ENCODE data around the gene PODXL.

DNA sequence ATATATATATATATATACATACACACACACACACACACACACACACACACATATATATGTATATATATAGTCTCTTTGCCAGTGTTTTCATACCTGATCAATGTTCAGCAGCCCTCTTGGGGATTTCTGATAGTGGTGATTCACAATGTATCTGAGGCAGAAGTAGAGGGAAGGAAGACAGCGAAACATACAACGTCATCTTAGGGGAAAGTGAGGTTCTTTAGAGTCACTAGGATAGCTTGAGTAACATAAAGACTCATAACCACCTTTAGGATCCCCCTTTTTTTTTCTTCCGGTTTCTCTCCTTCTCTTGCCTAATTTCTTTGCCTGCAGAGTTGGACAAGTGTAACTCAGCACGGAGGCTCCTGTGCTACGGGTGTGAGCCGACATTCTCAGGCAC is 56.6 kb downstream of the PODXL start:
- TF ChIP-seq, protein P1, sequence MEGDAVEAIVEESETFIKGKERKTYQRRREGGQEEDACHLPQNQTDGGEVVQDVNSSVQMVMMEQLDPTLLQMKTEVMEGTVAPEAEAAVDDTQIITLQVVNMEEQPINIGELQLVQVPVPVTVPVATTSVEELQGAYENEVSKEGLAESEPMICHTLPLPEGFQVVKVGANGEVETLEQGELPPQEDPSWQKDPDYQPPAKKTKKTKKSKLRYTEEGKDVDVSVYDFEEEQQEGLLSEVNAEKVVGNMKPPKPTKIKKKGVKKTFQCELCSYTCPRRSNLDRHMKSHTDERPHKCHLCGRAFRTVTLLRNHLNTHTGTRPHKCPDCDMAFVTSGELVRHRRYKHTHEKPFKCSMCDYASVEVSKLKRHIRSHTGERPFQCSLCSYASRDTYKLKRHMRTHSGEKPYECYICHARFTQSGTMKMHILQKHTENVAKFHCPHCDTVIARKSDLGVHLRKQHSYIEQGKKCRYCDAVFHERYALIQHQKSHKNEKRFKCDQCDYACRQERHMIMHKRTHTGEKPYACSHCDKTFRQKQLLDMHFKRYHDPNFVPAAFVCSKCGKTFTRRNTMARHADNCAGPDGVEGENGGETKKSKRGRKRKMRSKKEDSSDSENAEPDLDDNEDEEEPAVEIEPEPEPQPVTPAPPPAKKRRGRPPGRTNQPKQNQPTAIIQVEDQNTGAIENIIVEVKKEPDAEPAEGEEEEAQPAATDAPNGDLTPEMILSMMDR (conservative IDR thresholded peaks at IDR 0.05 in 1 of 2, IDR thresholded peaks at IDR 0.05 in 1 of 2; ENCODE audit: low read depth in 1 of 2, low read length in 2 of 2): no peak
- TF ChIP-seq EZH2 (IDR thresholded peaks at IDR 0.05; ENCODE audit: low read length, missing control alignments): no peak

Measured in fibroblast of lung (primary cell).